Endothelial cell of umbilical vein (primary cell): Measurements from ENCODE around the gene AMH. TPM values are rescaled to one million over a fixed set of nuclear protein-coding genes. Genes with fewer than 3 reads are reported as not detected.

Source experiments
- BruUV-seq: library from RNA; stranded (reverse); fragments of 400-500 nt; replicated peaks from 2 replicates; lab custom pipeline; 2021; lab: Mats Ljungman, UMichigan
- CTCF ChIA-PET: fragments of 300-600, 350-600 bp; sonication (Branson Sonifier 250); formaldehyde crosslinking; loops from one replicate; lab custom pipeline; 2021; ENCODE audit warnings: antibody characterized with exemption, inconsistent platforms; lab: Charles Lee
- POLR2A ChIA-PET: fragments of 300-600, 350-600 bp; sonication (Branson Sonifier 250); formaldehyde crosslinking; loops from one replicate; lab custom pipeline; 2021; ENCODE audit warnings: antibody characterized with exemption, inconsistent platforms; lab: Charles Lee
- DNase-seq: peaks from one replicate; pipeline ENCODE4 v3.0.0-alpha.2; 2011; ENCODE audit warnings: low read depth, low spot score
- FAIRE-seq: peaks from 2 replicates; lab custom pipeline; 2011; peaks lifted over from hg19 to GRCh38; lab: Jason Lieb, UNC
- H2AFZ ChIP-seq: 2 replicates; pipeline ENCODE4 v1.6.0; 2012; ENCODE audit warnings: low read depth, low read length, control low read depth, inconsistent platforms
- H3K27ac ChIP-seq: 2 replicates; pipeline ENCODE4 v1.5.1; 2011; ENCODE audit warnings: low read depth, mild to moderate bottlenecking, control low read depth, low read length, moderate library complexity; ENCODE audit not compliant: insufficient read depth
- H3K27me3 ChIP-seq, 2 experiments: 2 replicates each; pipeline versions ENCODE4 v1.6.0 to v1.6.1; 2011; ENCODE audit warnings: low read length in 2 of 2, mixed read lengths in 1 of 2; ENCODE audit not compliant: control insufficient read depth in 2 of 2, insufficient read depth in 2 of 2
- H3K36me3 ChIP-seq, 2 experiments: 2 replicates in 1 of 2; 3 replicates in 1 of 2; pipeline ENCODE4 v1.5.1; 2011; ENCODE audit warnings: low read length in 2 of 2, mild to moderate bottlenecking in 1 of 2, moderate library complexity in 1 of 2; ENCODE audit not compliant: control insufficient read depth in 2 of 2, insufficient read depth in 2 of 2; ENCODE audit errors: extremely low read depth in 1 of 2
- H3K4me1 ChIP-seq: 3 replicates; pipeline ENCODE4 v1.5.1; 2011; ENCODE audit warnings: mild to moderate bottlenecking, low read length; ENCODE audit not compliant: control insufficient read depth, insufficient read depth; ENCODE audit errors: extremely low read depth
- H3K4me2 ChIP-seq: 2 replicates; pipeline ENCODE4 v1.6.1; 2011; ENCODE audit warnings: low read length, control low read depth, mixed read lengths; ENCODE audit not compliant: insufficient read depth
- H3K4me3 ChIP-seq, 3 experiments: fragments of 200-600 bp in 1 of 3; sonication (generic), shearing (Covaris generic) in 1 of 3; replicated peaks in 1 of 3; 2 replicates each; pipeline ENCODE4 v1.5.1; 2011 to 2016; ENCODE audit warnings: control low read depth in 3 of 3, low read length in 3 of 3, mild to moderate bottlenecking in 2 of 3, inconsistent platforms in 1 of 3, low read depth in 1 of 3, moderate library complexity in 1 of 3; ENCODE audit not compliant: insufficient read depth in 1 of 3
- H3K79me2 ChIP-seq: 2 replicates; pipeline ENCODE4 v1.6.0; 2012; ENCODE audit warnings: low read length, inconsistent platforms; ENCODE audit not compliant: control insufficient read depth, insufficient read depth
- H3K9ac ChIP-seq: replicated peaks from 2 replicates; pipeline ENCODE3; 2011; ENCODE audit warnings: low read length, control low read depth; ENCODE audit not compliant: insufficient read depth; ENCODE audit errors: extremely low read depth
- H3K9me1 ChIP-seq: replicated peaks from 3 replicates; pipeline ENCODE4 v1.6.0; 2011; ENCODE audit warnings: mild to moderate bottlenecking, low read length; ENCODE audit not compliant: control insufficient read depth, insufficient read depth; ENCODE audit errors: extremely low read depth
- H3K9me3 ChIP-seq: replicated peaks from 2 replicates; pipeline ENCODE4 v1.5.1; 2012; ENCODE audit warnings: low read length, inconsistent platforms; ENCODE audit not compliant: control insufficient read depth, insufficient read depth
- H4K20me1 ChIP-seq: replicated peaks from 2 replicates; pipeline ENCODE3; 2011; ENCODE audit warnings: mild to moderate bottlenecking, low read length; ENCODE audit not compliant: control insufficient read depth, insufficient read depth; ENCODE audit errors: extremely low read depth
- EZH2 ChIP-seq: IDR thresholded peaks from 2 replicates; pipeline ENCODE4 v1.6.1; 2012; ENCODE audit warnings: borderline replicate concordance, low read depth, mild to moderate bottlenecking, moderate library complexity, low read length, inconsistent platforms; ENCODE audit not compliant: severe bottlenecking
- FOS ChIP-seq: IDR thresholded peaks from 2 replicates; pipeline ENCODE4 v1.6.1; 2011; ENCODE audit warnings: mild to moderate bottlenecking, low read length, moderate library complexity, borderline replicate concordance; ENCODE audit not compliant: insufficient read depth
- GATA2 ChIP-seq: IDR thresholded peaks from 2 replicates; pipeline ENCODE4 v1.7.0; 2011; ENCODE audit warnings: low read depth, mild to moderate bottlenecking, moderate library complexity, mixed read lengths, low read length; ENCODE audit not compliant: insufficient read length, insufficient read depth
- JUN ChIP-seq: IDR thresholded peaks from 2 replicates; pipeline ENCODE4 v1.6.1; 2011; ENCODE audit warnings: borderline replicate concordance, low read depth; ENCODE audit not compliant: insufficient read length, insufficient read depth
- MYC ChIP-seq: IDR thresholded peaks from one replicate; pipeline ENCODE4 v1.6.1; 2011; ENCODE audit warnings: mild to moderate bottlenecking, low read depth, low read length
- POLR2A ChIP-seq: IDR thresholded peaks from 2 replicates; pipeline ENCODE4 v1.6.1; 2012; ENCODE audit warnings: low read depth, mild to moderate bottlenecking, control low read depth, low read length
- POLR2AphosphoS5 ChIP-seq: IDR thresholded peaks from 2 replicates; pipeline ENCODE4 v1.6.1; 2012; ENCODE audit warnings: low read depth, mild to moderate bottlenecking, control low read depth, low read length, moderate library complexity; ENCODE audit not compliant: insufficient read depth
- dilution Hi-C: fragments of 300-500 bp; cut with MboI; formaldehyde crosslinking; loops from one replicate; pipeline ENCODE4 v1.15.0; 2019; ENCODE audit warnings: low sequenced_read_pairs; ENCODE audit not compliant: extremely low pct_ligation_motif_present
- intact Hi-C: fragments of 100-400 bp; cut with micrococcal nuclease; formaldehyde crosslinking; loops from one replicate; pipeline ENCODE4 v1.10.0; 2022
- polyA plus RNA-seq, 4 experiments: library from polyadenylated mRNA; depleted of rRNA in 3 of 4; stranded (reverse) in 3 of 4; unstranded in 1 of 4; fragments of >200 nt; gene quantifications; 2 replicates each; pipeline versions ENCODE4 v1.2.1 to v1.2.3, GENCODE V29; 2011 to 2012; ENCODE audit warnings: missing spikeins in 1 of 4
- total RNA-seq: library from RNA; stranded (reverse); gene quantifications from 2 replicates; pipeline ENCODE4 v1.2.3, GENCODE V29; 2021
- TF ChIP-seq, protein P1 (sequence below), 2 donors: IDR thresholded peaks; 1 replicate in 1 of 2; 2 replicates in 1 of 2; pipeline ENCODE4 v1.5.1; 2011; ENCODE audit warnings: low read length in 2 of 2, mild to moderate bottlenecking in 2 of 2, moderate library complexity in 2 of 2, control low read depth in 1 of 2, inconsistent platforms in 1 of 2, low read depth in 1 of 2; ENCODE audit not compliant: insufficient read depth in 1 of 2; ENCODE audit errors: extremely low read depth in 1 of 2
- TF ChIP-seq, protein P2 (sequence below): IDR thresholded peaks from 2 replicates; pipeline ENCODE4 v1.6.1; 2011; ENCODE audit not compliant: insufficient read depth, insufficient read length

AMH gene
- total and polyA plus RNA-seq, 2 donors (not counting 3 experiments of a cell fraction or from before 2014, with no cell fraction given), result 3.3 to 9.6 TPM

DNA sequence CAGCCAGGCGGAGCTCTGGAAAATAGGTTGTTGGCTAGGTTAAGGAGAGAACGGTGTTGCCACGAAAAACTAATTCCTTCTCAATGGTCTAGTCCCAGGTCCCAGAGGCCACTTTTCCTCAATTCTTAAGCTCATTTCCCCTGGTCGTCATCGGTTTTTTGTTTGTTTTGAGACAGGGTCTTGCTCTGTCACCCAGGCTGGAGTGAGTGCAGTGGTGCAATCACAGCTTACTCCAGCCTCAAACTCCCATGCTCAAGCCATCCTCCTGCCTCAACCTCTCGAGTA is 11.3 kb upstream of the AMH start:
- FAIRE-seq (no peak), DNase-seq (no peak)
- Histone ChIP-seq H3K9ac (no peak overlapping the region), H3K79me2 (peaks cover 82% of the 10 kb centered on the region), H3K9me1 (no peaks in the 10 kb centered on the region), H2AFZ (no peak overlapping the region), H3K36me3 (peaks cover 0 to 11% of the 10 kb centered on the region in 2 experiments), H3K27ac (no peak overlapping the region), H3K4me2 (peak overlapping the region; percentile 93), H3K9me3 (no peaks in the 10 kb centered on the region), H3K4me3 (peak overlapping the region in 2 of 3 experiments; percentile 56 to 64), H3K4me1 (peaks cover 45% of the 10 kb centered on the region), H4K20me1 (no peaks in the 10 kb centered on the region), H3K27me3 (no peaks in the 10 kb centered on the region)
- dilution Hi-C loops, result no loop called here
- POLR2A ChIA-PET, result no interaction called here
- BruUV-seq, result no TSS peak
- TF ChIP-seq GATA2 (no peak), JUN (no peak), FOS (no peak), POLR2AphosphoS5 (no peak), MYC (no peak), POLR2A (no peak), EZH2 (no peak)
- TF ChIP-seq, protein P1, sequence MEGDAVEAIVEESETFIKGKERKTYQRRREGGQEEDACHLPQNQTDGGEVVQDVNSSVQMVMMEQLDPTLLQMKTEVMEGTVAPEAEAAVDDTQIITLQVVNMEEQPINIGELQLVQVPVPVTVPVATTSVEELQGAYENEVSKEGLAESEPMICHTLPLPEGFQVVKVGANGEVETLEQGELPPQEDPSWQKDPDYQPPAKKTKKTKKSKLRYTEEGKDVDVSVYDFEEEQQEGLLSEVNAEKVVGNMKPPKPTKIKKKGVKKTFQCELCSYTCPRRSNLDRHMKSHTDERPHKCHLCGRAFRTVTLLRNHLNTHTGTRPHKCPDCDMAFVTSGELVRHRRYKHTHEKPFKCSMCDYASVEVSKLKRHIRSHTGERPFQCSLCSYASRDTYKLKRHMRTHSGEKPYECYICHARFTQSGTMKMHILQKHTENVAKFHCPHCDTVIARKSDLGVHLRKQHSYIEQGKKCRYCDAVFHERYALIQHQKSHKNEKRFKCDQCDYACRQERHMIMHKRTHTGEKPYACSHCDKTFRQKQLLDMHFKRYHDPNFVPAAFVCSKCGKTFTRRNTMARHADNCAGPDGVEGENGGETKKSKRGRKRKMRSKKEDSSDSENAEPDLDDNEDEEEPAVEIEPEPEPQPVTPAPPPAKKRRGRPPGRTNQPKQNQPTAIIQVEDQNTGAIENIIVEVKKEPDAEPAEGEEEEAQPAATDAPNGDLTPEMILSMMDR (IDR thresholded peaks at IDR 0.05; ENCODE audit: extremely low read depth in 1 of 2, insufficient read depth in 1 of 2, low read depth in 1 of 2, low read length in 2 of 2), result no peak
- TF ChIP-seq, protein P2, sequence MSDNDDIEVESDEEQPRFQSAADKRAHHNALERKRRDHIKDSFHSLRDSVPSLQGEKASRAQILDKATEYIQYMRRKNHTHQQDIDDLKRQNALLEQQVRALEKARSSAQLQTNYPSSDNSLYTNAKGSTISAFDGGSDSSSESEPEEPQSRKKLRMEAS, result no peak
- CTCF ChIA-PET, result interaction anchor here (1.1 to 4.8 kb wide), 5 partner anchors 16 to 82 kb away, joined by 3 to 40 read pairs (median 17); no protein-coding TSS in a partner anchor
- intact Hi-C loops, result loop anchor here (2.0 to 5.0 kb wide), 4 partner anchors 69 to 799 kb away; partner anchors contain the start of gene TIMM13
